ENCODE measurements around the gene MBNL1. TPM values are rescaled to one million over a fixed set of nuclear protein-coding genes. Genes with fewer than 3 reads are reported as not detected.

MBNL1 gene
- total RNA-seq, 2 donors from 2014 or later, result 149 to 191 TPM

DNA sequence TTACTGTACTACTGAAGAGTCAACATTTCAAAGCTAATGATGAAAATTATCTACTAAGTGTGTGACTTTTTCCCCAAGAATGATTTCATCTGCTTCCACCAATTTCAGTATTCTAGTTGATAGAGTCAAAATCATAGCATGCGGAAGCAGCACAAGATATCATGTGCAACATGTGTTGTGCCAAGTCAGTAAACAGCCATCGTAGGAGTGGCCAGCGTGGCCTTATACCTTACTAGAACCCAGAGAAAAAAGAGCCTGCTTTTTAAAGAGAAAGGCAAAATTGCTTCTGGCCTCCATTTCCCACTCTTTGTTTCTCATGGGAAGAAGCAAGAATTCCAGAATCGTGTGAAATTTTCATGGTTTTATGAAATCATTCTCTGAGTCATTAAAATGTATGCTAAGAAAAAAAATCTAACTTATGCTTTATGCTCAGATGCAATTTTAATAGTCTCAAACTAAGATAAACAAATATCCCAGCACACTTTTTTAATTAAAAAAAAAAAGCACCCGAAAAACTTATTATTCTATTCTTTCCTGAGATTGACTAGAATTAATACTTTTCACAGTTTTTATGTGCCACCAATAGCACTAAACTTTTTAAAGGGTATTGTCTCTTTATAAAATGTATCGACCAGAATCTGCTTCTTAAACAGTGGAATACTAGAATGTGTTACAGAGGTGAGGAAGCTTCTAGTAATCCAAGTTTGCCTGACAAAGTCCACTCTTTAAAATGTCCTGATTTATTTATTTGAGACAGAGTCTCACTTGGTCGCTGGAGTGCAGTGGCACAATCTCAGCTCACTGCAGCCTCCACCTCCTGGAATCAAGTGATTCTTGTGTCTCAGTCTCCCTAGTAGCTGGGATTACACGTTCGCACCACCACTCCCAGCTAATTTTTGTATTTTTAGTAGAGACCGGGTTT lies 87.3 kb downstream of the MBNL1 start:
- Histone ChIP-seq H3K4me1 (no peaks in the 10 kb centered on the region), H3K27me3 (no peaks in the 10 kb centered on the region), H3K27ac (no peak overlapping the region), H3K9ac (ENCODE audit: low read depth in 2 of 2, low read length in 2 of 2) (no peak overlapping the region), H3K9me3 (no peaks in the 10 kb centered on the region), H3K36me3 (no peaks in the 10 kb centered on the region), H3K4me3 (no peak overlapping the region)
- TF ChIP-seq, protein P1, sequence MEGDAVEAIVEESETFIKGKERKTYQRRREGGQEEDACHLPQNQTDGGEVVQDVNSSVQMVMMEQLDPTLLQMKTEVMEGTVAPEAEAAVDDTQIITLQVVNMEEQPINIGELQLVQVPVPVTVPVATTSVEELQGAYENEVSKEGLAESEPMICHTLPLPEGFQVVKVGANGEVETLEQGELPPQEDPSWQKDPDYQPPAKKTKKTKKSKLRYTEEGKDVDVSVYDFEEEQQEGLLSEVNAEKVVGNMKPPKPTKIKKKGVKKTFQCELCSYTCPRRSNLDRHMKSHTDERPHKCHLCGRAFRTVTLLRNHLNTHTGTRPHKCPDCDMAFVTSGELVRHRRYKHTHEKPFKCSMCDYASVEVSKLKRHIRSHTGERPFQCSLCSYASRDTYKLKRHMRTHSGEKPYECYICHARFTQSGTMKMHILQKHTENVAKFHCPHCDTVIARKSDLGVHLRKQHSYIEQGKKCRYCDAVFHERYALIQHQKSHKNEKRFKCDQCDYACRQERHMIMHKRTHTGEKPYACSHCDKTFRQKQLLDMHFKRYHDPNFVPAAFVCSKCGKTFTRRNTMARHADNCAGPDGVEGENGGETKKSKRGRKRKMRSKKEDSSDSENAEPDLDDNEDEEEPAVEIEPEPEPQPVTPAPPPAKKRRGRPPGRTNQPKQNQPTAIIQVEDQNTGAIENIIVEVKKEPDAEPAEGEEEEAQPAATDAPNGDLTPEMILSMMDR (IDR thresholded peaks at IDR 0.05), result no peak
- intact Hi-C loops (cut with DNase I), result no loop called here
- DNase-seq, result no peak

DNA sequence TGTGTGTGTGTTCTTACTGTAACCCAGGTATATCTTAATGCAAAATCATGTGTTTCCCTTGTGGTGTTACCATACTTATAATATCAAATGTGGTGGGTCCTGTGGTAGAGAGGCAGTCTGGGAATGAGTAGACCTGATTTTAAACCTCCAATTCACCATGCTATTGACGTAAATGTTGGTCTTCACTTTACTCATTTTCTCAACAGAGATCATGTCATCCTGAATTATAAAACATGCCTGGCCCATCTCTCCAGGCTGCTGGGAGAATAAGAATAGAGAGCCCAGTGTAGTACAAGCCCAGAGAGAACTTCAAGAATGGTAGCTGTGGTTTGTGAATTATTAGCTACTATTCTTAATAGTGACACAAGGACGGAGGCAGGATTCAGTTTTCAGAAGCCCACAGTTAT lies 88.1 kb downstream of the MBNL1 start:
- Histone ChIP-seq H3K36me3 (no peaks in the 10 kb centered on the region), H3K4me1 (no peaks in the 10 kb centered on the region), H3K27me3 (no peaks in the 10 kb centered on the region), H3K27ac (no peak overlapping the region), H3K9ac (ENCODE audit: low read depth in 2 of 2, low read length in 2 of 2) (no peak overlapping the region), H3K4me3 (no peak overlapping the region), H3K9me3 (no peaks in the 10 kb centered on the region)
- TF ChIP-seq, protein P1 (IDR thresholded peaks at IDR 0.05), result no peak
- no peak for DNase-seq
- intact Hi-C loops (cut with DNase I), result no loop called here

DNA sequence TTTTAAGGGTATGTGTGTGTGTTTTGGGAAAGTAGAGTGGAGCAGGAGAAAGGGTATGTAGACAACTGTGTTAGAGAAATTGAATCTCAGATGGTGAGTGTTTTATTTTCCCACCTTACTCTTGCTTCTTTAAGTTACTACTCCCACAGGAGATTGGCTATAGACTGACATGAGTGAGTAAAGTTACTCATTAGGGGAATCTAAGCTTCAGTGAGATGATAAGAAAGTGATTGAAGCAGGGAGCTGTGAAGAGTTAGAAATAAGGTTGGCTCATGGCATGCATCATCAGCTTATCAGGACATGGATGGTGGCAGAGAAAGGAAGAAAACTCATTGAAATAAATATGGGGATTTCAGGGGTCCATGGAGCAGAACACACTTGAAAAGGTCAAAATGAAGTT lies 88.9 kb downstream of the MBNL1 start:
- Histone ChIP-seq H3K27ac (no peak overlapping the region), H3K9me3 (no peaks in the 10 kb centered on the region), H3K4me3 (no peak overlapping the region), H3K4me1 (no peaks in the 10 kb centered on the region), H3K27me3 (no peaks in the 10 kb centered on the region), H3K9ac (ENCODE audit: low read depth in 2 of 2, low read length in 2 of 2) (no peak overlapping the region), H3K36me3 (no peaks in the 10 kb centered on the region)
- intact Hi-C loops (cut with DNase I), result no loop called here
- TF ChIP-seq, protein P1 (IDR thresholded peaks at IDR 0.05), result no peak
- no peak for DNase-seq

DNA sequence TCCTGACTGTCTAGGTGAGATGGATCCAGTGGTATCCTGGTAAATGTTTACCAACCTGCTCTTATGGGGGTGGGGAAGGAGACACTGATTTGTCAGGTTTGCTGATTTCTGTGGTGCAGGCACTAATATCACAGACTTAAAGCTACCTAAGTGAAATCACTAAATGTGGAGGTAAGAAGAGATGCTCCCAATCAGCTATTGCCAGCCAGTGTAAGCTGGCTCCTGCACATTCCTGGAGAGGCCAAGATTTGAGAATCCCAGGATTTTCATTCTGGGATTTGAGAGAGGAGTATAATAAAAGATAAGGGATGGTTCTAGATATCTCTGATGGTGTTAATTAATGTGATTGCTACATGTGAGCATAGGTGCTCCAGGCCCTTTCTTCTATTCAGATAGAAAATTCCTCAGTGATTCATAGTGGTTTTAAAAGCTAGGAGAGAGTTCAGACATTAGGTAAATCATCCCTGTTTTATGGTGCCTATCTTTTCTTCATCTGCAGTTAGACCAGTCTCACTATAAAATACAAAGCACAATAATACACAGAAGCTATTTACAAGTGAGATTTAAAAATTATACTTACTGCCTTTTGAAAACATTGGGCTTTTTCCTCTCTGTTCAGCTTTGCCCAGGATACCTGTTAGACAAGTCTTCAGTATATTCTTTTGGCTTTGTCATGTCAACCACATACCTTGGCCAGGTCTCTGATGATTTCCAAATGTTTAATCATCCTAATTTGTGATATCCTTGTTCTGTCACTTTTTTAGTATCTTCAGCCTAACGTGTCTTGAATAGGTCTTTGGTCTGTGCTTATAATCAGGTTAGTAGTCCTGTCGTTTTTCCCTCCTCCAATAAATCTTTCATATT lies 90.9 kb downstream of the MBNL1 start:
- no peak overlapping the region for H3K27ac ChIP-seq

DNA sequence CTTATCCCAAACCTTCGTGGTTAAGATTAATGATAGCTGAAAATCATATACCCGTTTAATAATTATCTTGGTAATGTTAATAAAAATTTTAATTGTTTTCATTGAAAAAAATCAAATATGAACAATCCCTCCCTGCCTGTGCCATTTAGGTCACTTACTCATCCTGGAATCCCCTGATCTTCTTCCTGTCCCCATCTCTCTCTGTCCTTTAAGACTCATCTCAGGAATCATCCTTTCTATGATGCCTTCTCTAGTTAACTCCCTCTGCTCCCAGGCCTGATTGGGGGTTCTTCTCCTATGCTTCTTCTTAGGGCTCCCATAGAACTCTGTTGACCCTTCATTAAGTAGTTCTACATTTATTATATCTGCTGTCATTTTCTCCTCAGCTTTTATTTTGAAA lies 91.6 kb downstream of the MBNL1 start:
- no peaks in the 10 kb centered on the region for H3K4me1 ChIP-seq
- DNase-seq, result no peak

More for the DNA sequence above, 90.9 kb downstream of the MBNL1 start:
- Histone ChIP-seq H3K4me1 (no peaks in the 10 kb centered on the region), H3K9ac (ENCODE audit: low read depth in 2 of 2, low read length in 2 of 2) (no peak overlapping the region), H3K4me3 (no peak overlapping the region), H3K9me3 (no peaks in the 10 kb centered on the region), H3K36me3 (no peaks in the 10 kb centered on the region), H3K27me3 (no peaks in the 10 kb centered on the region)
- intact Hi-C loops (cut with DNase I), result no loop called here
- TF ChIP-seq, protein P1 (IDR thresholded peaks at IDR 0.05), result no peak
- DNase-seq, result no peak

More for the DNA sequence above, 91.6 kb downstream of the MBNL1 start:
- no peaks in the 10 kb centered on the region for H3K27me3 ChIP-seq
- no peak overlapping the region for H3K27ac ChIP-seq
- no peaks in the 10 kb centered on the region for H3K36me3 ChIP-seq
- no peaks in the 10 kb centered on the region for H3K9me3 ChIP-seq
- TF ChIP-seq, protein P1 (IDR thresholded peaks at IDR 0.05), result no peak
- H3K4me3 ChIP-seq, result no peak overlapping the region
- H3K9ac ChIP-seq (ENCODE audit: low read depth in 2 of 2, low read length in 2 of 2), result no peak overlapping the region
- intact Hi-C loops (cut with DNase I), result no loop called here
